HCT116 (cell line): Measurements from ENCODE around the gene IQGAP3. TPM values are rescaled to one million over a fixed set of nuclear protein-coding genes. Genes with fewer than 3 reads are reported as not detected.

Source experiments
- ATAC-seq: fragments of 200-7000 bp; cut with Tn5 transposase; 2 replicates; pipeline ENCODE4 v1.9.1; 2020; ENCODE audit warnings: mild to moderate bottlenecking, moderate library complexity
- BruUV-seq: library from RNA; stranded (reverse); fragments of 400-500 nt; replicated peaks from 2 replicates; lab custom pipeline; 2021; lab: Mats Ljungman, UMichigan
- CTCF ChIA-PET: fragments of 300-600 bp; sonication (Branson Sonifier 250); formaldehyde crosslinking; loops from one replicate; lab custom pipeline; 2021; ENCODE audit warnings: antibody characterized with exemption; lab: Charles Lee
- POLR2A ChIA-PET: fragments of 300-600, 350-600 bp; sonication (Branson Sonifier 250); formaldehyde crosslinking; loops from one replicate; lab custom pipeline; 2021; ENCODE audit warnings: antibody characterized with exemption; lab: Charles Lee
- RAD21 ChIA-PET, 2 experiments: fragments of 300-600 bp; sonication (Branson Sonifier 250); formaldehyde crosslinking; loops; one replicate each; lab custom pipeline; 2023; ENCODE audit warnings: low total read pairs in 2 of 2; ENCODE audit not compliant: uncharacterized antibody in 2 of 2, unreplicated experiment in 2 of 2, low non-redundant PET in 1 of 2; lab: Charles Lee
- DNase-seq: peaks from one replicate; pipeline ENCODE4 v3.0.0-alpha.2; 2010; ENCODE audit warnings: low read depth, low spot score
- H2AFZ ChIP-seq: fragments of 200-600 bp; shearing (Covaris generic), sonication (generic); 2 replicates; pipeline ENCODE4 v1.6.1; 2017; ENCODE audit warnings: low read depth, mixed run types, mixed read lengths, antibody characterized with exemption, low read length; ENCODE audit not compliant: poor library complexity, severe bottlenecking
- H3K27ac ChIP-seq: 2 replicates; pipeline ENCODE4 v1.5.1; 2012; ENCODE audit warnings: low read depth, low read length
- H3K27me3 ChIP-seq: fragments of 200-600 bp; sonication (generic); 2 replicates; pipeline ENCODE4 v1.6.1; 2016; ENCODE audit warnings: mixed run types, low read length, mixed read lengths; ENCODE audit not compliant: insufficient read depth
- H3K36me3 ChIP-seq, 2 experiments: fragments of 200-500 bp in 1 of 2; fragments of 200-600 bp in 1 of 2; sonication (Bioruptor generic) in 1 of 2; sonication (generic) in 1 of 2; 2 replicates each; pipeline versions ENCODE4 v1.5.1 to v1.6.1; 2014 to 2016; ENCODE audit warnings: low read length in 2 of 2, inconsistent platforms in 1 of 2, mixed read lengths in 1 of 2, mixed run types in 1 of 2; ENCODE audit not compliant: insufficient read depth in 2 of 2, control insufficient read depth in 1 of 2
- H3K4me1 ChIP-seq, 2 experiments: fragments of 200-600 bp in 1 of 2; sonication (generic) in 1 of 2; 2 replicates each; pipeline versions ENCODE4 v1.5.1 to v1.6.1; 2012 to 2017; ENCODE audit warnings: low read length in 2 of 2, inconsistent platforms in 1 of 2, mild to moderate bottlenecking in 1 of 2, mixed read lengths in 1 of 2, mixed run types in 1 of 2, moderate library complexity in 1 of 2; ENCODE audit not compliant: insufficient read depth in 2 of 2, control insufficient read depth in 1 of 2
- H3K4me2 ChIP-seq: fragments of 200-600 bp; sonication (generic); 2 replicates; pipeline ENCODE4 v1.6.1; 2017; ENCODE audit warnings: mixed run types, low read length, mixed read lengths
- H3K4me3 ChIP-seq, 2 experiments: fragments of 200-600 bp in 1 of 2; sonication (generic) in 1 of 2; replicated peaks in 1 of 2; 2 replicates each; pipeline ENCODE4 v1.5.1; 2011 to 2016; ENCODE audit warnings: low read length in 2 of 2, control low read depth in 1 of 2, low read depth in 1 of 2, mild to moderate bottlenecking in 1 of 2, mixed read lengths in 1 of 2, mixed run types in 1 of 2
- H3K79me2 ChIP-seq: fragments of 200-600 bp; sonication (generic); 2 replicates; pipeline ENCODE4 v1.6.1; 2017; ENCODE audit warnings: mild to moderate bottlenecking, mixed run types, low read length, moderate library complexity, mixed read lengths; ENCODE audit not compliant: insufficient read depth
- H3K9ac ChIP-seq: fragments of 200-600 bp; sonication (generic); 2 replicates; pipeline ENCODE4 v1.6.1; 2016; ENCODE audit warnings: low read length, mixed read lengths
- H3K9me2 ChIP-seq: fragments of 200-600 bp; sonication (generic), shearing (Covaris generic); 2 replicates; pipeline ENCODE4 v1.6.1; 2017; ENCODE audit warnings: mixed run types, mild to moderate bottlenecking, moderate library complexity; ENCODE audit not compliant: insufficient read depth
- H3K9me3 ChIP-seq, 2 experiments: fragments of 200-500 bp in 1 of 2; fragments of 200-600 bp in 1 of 2; sonication (Bioruptor generic) in 1 of 2; sonication (generic) in 1 of 2; 2 replicates each; pipeline ENCODE4 v1.6.1; 2014 to 2017; ENCODE audit warnings: low read length in 2 of 2, mixed read lengths in 2 of 2, inconsistent platforms in 1 of 2, low read depth in 1 of 2, mild to moderate bottlenecking in 1 of 2, mixed run types in 1 of 2, moderate library complexity in 1 of 2; ENCODE audit not compliant: control insufficient read depth in 1 of 2, insufficient read depth in 1 of 2
- H4K20me1 ChIP-seq: fragments of 200-600 bp; sonication (generic), shearing (Covaris generic); 2 replicates; pipeline ENCODE4 v1.6.1; 2017; ENCODE audit warnings: mixed run types, mild to moderate bottlenecking, moderate library complexity; ENCODE audit not compliant: insufficient read depth
- ATF3 ChIP-seq: IDR thresholded peaks from 2 replicates; pipeline ENCODE4 v1.6.1; 2012
- CEBPB ChIP-seq: IDR thresholded peaks from 2 replicates; pipeline ENCODE4 v1.6.1; 2012; ENCODE audit warnings: low read depth
- CTCF ChIP-seq, 3 experiments: fragments of 200-600 bp in 1 of 3; sonication (generic) in 1 of 3; IDR thresholded peaks in 2 of 3; conservative IDR thresholded peaks in 1 of 3; 2 replicates each; pipeline ENCODE4 v1.5.1; 2012 to 2017; ENCODE audit warnings: low read depth in 2 of 3, low read length in 2 of 3, antibody characterized with exemption in 1 of 3, borderline replicate concordance in 1 of 3, control low read depth in 1 of 3, mild to moderate bottlenecking in 1 of 3, mixed read lengths in 1 of 3, mixed run types in 1 of 3, moderate library complexity in 1 of 3; ENCODE audit not compliant: insufficient read depth in 1 of 3
- EGR1 ChIP-seq: IDR thresholded peaks from 2 replicates; pipeline ENCODE4 v1.6.1; 2012; ENCODE audit warnings: low read depth
- ELF1 ChIP-seq: IDR thresholded peaks from 2 replicates; pipeline ENCODE4 v1.6.1; 2012; ENCODE audit warnings: low read depth, borderline replicate concordance
- FOSL1 ChIP-seq: IDR thresholded peaks from 2 replicates; pipeline ENCODE4 v1.6.1; 2012; ENCODE audit warnings: low read depth
- JUND ChIP-seq: IDR thresholded peaks from 2 replicates; pipeline ENCODE4 v1.6.1; 2012
- POLR2A ChIP-seq: IDR thresholded peaks from 2 replicates; pipeline ENCODE4 v1.7.0; 2011; ENCODE audit warnings: borderline replicate concordance; ENCODE audit not compliant: insufficient read depth, insufficient read length; ENCODE audit errors: extremely low read depth
- POLR2AphosphoS5 ChIP-seq: IDR thresholded peaks from 2 replicates; pipeline ENCODE4 v1.6.1; 2011; ENCODE audit warnings: mild to moderate bottlenecking, low read depth, low read length, moderate library complexity
- SP1 ChIP-seq: IDR thresholded peaks from 2 replicates; pipeline ENCODE4 v1.6.1; 2012; ENCODE audit warnings: low read depth
- SRF ChIP-seq: IDR thresholded peaks from 2 replicates; pipeline ENCODE4 v1.6.1; 2012; ENCODE audit warnings: low read depth
- TCF7L2 ChIP-seq: IDR thresholded peaks from 2 replicates; pipeline ENCODE4 v1.7.0; 2011; ENCODE audit warnings: borderline replicate concordance, inconsistent platforms; ENCODE audit not compliant: insufficient read depth, insufficient read length; ENCODE audit errors: extremely low read depth
- YY1 ChIP-seq: IDR thresholded peaks from 2 replicates; pipeline ENCODE4 v1.6.1; 2011; ENCODE audit warnings: low read length, low read depth, moderate library complexity, mild to moderate bottlenecking; ENCODE audit not compliant: insufficient replicate concordance; ENCODE audit errors: extremely low read depth
- ZFX ChIP-seq: fragments of 450-650 bp; IDR thresholded peaks from 2 replicates; pipeline ENCODE4 v1.6.1; 2017
- ZNF274 ChIP-seq: fragments of 200-500 bp; sonication (Bioruptor generic); IDR thresholded peaks from 2 replicates; pipeline ENCODE4 v1.6.1; 2014; ENCODE audit warnings: mild to moderate bottlenecking, low read depth, low read length, inconsistent platforms
- intact Hi-C: fragments of 100-400 bp; cut with micrococcal nuclease; formaldehyde crosslinking; loops from 2 replicates; pipeline ENCODE4 v1.10.0; 2022
- total RNA-seq: library from RNA; stranded (reverse); gene quantifications from one replicate; pipeline ENCODE4 v1.2.1, GENCODE V29; 2021; ENCODE audit not compliant: unreplicated experiment

The IQGAP3 gene
- total RNA-seq, 1 experiment from 2014 or later: 38.8 TPM

- ChIA-PET POLR2A (no interaction called here), RAD21 (no interaction called here), CTCF (no interaction called here)
- no peak overlapping the region for H3K4me2 ChIP-seq
- intact Hi-C loops: loop anchor here (5.0 kb wide), 1 partner anchor 42 kb away; no protein-coding TSS in a partner anchor
- no peaks in the 10 kb centered on the region for H3K27me3 ChIP-seq
- H3K79me2 ChIP-seq: no peaks in the 10 kb centered on the region
- H3K9me2 ChIP-seq: no peaks in the 10 kb centered on the region
- peaks cover 0 to 17% of the 10 kb centered on the region in 2 experiments; a peak in 2 of 4 replicates for H3K4me1 ChIP-seq
- ATAC-seq (no peak), DNase-seq (no peak)
- H4K20me1 ChIP-seq: no peaks in the 10 kb centered on the region
- no peaks in the 10 kb centered on the region for H3K9me3 ChIP-seq
- TF ChIP-seq FOSL1 (no peak), POLR2A (no peak), YY1 (no peak), ELF1 (no peak), SP1 (no peak), EGR1 (no peak), ZNF274 (no peak), POLR2AphosphoS5 (no peak), SRF (no peak), TCF7L2 (no peak), ATF3 (no peak), CTCF (IDR thresholded peaks at IDR 0.05 in 2 of 3, conservative IDR thresholded peaks at IDR 0.05 in 1 of 3; ENCODE audit: borderline replicate concordance in 1 of 3, insufficient read depth in 1 of 3, low read depth in 2 of 3, low read length in 2 of 3) (no peak), CEBPB (no peak), JUND (no peak), ZFX (no peak)
- no peak overlapping the region for H3K4me3 ChIP-seq
- no peak overlapping the region for H2AFZ ChIP-seq
- H3K27ac ChIP-seq: no peak overlapping the region
- no TSS peak for BruUV-seq
- H3K9ac ChIP-seq: no peak overlapping the region
- H3K36me3 ChIP-seq: peaks cover 8 to 20% of the 10 kb centered on the region in 2 experiments; a peak in 3 of 4 replicates
Measured at GRCh38 chr1:156553860-156554485, 18.4 kb downstream of the IQGAP3 start.
